ENCODE data around the gene TOMM22.
"Not testable (repeated sequence)": the region's sequence is repeated elsewhere in the genome, so short reads cannot be mapped to it uniquely, and the experiment has no call there.

TOMM22 gene

GRCh38 chr22:38681582-38682335 lies at the start of gene TOMM22:
TOMM22 (plus strand) TSS chr22:38681957; CDS start chr22:38681979, 22 bp downstream.
- peak; percentile 68 for DNase-seq (ENCODE audit: low read depth)

GRCh38 chr22:38632528-38632927 lies 49.2 kb upstream of the TOMM22 start:
- DNase-seq (ENCODE audit: low read depth) = no peak

GRCh38 chr22:38638216-38638615 lies 43.5 kb upstream of the TOMM22 start:
- DNase-seq (ENCODE audit: low read depth) = no peak

- DNase-seq (ENCODE audit: low read depth) = no peak
Measured at GRCh38 chr22:38638728-38639127, 43.0 kb upstream of the TOMM22 start.

- DNase-seq (ENCODE audit: low read depth) = no peak
Measured at GRCh38 chr22:38641476-38642040, 40.2 kb upstream of the TOMM22 start.

GRCh38 chr22:38644245-38644644 lies 37.5 kb upstream of the TOMM22 start:
- DNase-seq (ENCODE audit: low read depth) = not testable (repeated sequence)

GRCh38 chr22:38645430-38645829 lies 36.3 kb upstream of the TOMM22 start:
- DNase-seq (ENCODE audit: low read depth) = no peak

- no peak for DNase-seq (ENCODE audit: low read depth)
Measured at GRCh38 chr22:38649841-38650522, 31.8 kb upstream of the TOMM22 start.

- no peak for DNase-seq (ENCODE audit: low read depth)
Measured at GRCh38 chr22:38652859-38653258, 28.9 kb upstream of the TOMM22 start.

- DNase-seq (ENCODE audit: low read depth) = no peak
Measured at GRCh38 chr22:38653741-38654140, 28.0 kb upstream of the TOMM22 start.

- no peak for DNase-seq (ENCODE audit: low read depth)
Measured at GRCh38 chr22:38655519-38656255, 26.1 kb upstream of the TOMM22 start.

- DNase-seq (ENCODE audit: low read depth) = peak; percentile 60
Measured at GRCh38 chr22:38656256-38657044, 25.3 kb upstream of the TOMM22 start, which contains the start of the genes CBY1 and FAM227A. CBY1 (plus strand) TSS chr22:38656638; CDS start chr22:38668055, 11,417 bp downstream. FAM227A (minus strand) TSS chr22:38656392; CDS start chr22:38650168, 6,224 bp downstream.

- DNase-seq (ENCODE audit: low read depth) = no peak
Measured at GRCh38 chr22:38657045-38657909, 24.5 kb upstream of the TOMM22 start.

- no peak for DNase-seq (ENCODE audit: low read depth)
Measured at GRCh38 chr22:38674888-38675287, 6.9 kb upstream of the TOMM22 start.

- no peak for DNase-seq (ENCODE audit: low read depth)
Measured at GRCh38 chr22:38675833-38676232, 5.9 kb upstream of the TOMM22 start.

- no peak for DNase-seq (ENCODE audit: low read depth)
Measured at GRCh38 chr22:38684895-38685294, 3.1 kb downstream of the TOMM22 start.

- no peak for DNase-seq (ENCODE audit: low read depth)
Measured at GRCh38 chr22:38685761-38686160, 4.0 kb downstream of the TOMM22 start.

GRCh38 chr22:38689651-38690050 lies 7.9 kb downstream of the TOMM22 start:
- no peak for DNase-seq (ENCODE audit: low read depth)

GRCh38 chr22:38694049-38694448 lies 12.3 kb downstream of the TOMM22 start:
- DNase-seq (ENCODE audit: low read depth) = no peak

- no peak for DNase-seq (ENCODE audit: low read depth)
Measured at GRCh38 chr22:38694940-38695339, 13.2 kb downstream of the TOMM22 start.
